Activated CD8-positive, alpha-beta memory T cell treated with anti-CD3 and anti-CD28 coated beads, Interleukin-2, amount 50 U/mL, for 1 hour (primary cell): ENCODE measurements around the gene ZW10.
"Not testable (repeated sequence)": the region's sequence is repeated elsewhere in the genome, so short reads cannot be mapped to it uniquely, and the experiment has no call there.

Source experiments
- DNase-seq: peaks from one replicate; pipeline ENCODE4 v3.0.0-alpha.2; 2020; ENCODE audit errors: extremely low read depth

The ZW10 gene

DNA sequence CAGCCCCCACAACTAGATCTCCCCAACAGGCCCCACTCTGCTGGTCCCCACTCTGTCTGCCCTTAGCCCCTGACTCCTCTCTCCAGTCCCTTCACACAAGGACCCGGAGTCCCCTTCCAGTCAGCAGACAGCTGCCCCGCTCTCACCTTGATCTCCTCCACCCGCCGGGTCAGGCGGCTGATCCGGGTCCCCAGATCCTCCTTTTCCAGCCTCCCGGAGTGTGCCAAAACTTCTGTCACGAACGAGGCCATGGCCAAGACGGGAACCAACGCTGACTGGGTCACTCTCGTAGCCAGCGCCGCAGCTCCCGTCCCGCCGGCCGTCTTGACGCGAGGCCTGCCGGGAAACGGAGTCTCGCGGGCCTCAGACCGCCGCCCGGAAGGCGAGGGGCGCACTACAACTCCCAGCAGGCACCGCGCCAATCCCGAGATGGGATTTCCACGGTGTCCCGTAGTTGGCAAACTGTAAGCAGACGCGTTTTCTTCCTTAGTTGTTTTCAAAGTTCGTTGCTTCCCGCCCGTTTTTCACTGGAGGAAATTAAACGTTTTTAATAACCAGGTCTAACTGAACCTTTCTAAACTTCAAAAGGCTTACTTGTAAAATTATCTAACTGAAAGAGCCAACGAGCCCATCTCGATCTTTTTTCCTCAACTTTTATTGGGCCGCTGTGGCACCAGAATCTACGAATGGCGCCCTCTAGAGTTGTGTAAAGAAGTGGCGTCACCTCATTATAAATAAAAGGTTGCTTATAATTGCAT lies at the start of gene ZW10:
ZW10 (minus strand) TSS at position 277 of the 758 bp plus-strand sequence; CDS start at position 251, 26 bp downstream.
- peak; percentile 64 for DNase-seq

DNA sequence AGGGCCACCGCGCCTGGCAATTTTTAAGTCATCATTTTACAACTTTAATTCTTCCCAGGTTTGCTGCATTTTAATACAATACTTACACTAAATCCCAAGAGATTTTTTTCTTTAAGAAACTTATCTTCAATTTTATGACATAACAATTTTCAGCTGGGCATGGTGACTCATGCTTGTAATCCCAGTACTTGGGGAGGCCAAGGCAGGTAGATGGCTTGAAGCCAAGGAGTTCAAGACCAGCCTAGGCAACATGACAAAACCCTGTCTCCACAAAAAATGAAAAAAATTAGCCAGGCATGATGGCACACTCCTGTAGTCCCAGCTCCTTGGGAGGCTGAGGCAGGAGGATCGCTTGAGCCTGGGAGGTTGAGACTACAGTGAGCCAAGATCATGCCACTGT lies 44.9 kb upstream of the ZW10 start:
- no peak for DNase-seq

- DNase-seq = no peak
Observed at GRCh38 chr11:113817626-113818025, 44.1 kb upstream of the ZW10 start.

DNA sequence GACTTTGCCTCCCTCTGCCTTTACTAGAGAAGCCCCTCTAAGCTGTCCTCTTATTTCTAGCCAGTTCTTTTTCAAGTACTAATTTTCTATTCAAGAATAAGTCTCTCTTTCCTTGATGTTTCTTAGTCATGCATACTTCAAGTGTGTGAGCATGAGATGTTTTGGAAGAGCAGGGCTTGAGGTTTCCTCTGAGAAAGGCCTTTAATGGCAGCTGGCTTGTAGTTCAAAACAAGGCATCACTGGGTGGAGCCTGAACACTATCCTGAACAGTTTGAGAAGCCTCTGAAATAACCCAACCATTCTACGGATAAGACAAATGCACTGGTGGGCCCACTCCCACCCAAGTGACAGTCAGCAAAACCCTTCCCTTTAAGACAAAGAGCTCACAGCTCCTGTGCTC lies 43.7 kb upstream of the ZW10 start:
- DNase-seq = no peak

GRCh38 chr11:113814181-113814580 lies 40.7 kb upstream of the ZW10 start:
- no peak for DNase-seq

- DNase-seq = no peak
Observed at GRCh38 chr11:113808931-113809330, 35.4 kb upstream of the ZW10 start.

- DNase-seq = no peak
Observed at GRCh38 chr11:113806406-113806805, 32.9 kb upstream of the ZW10 start.

- DNase-seq = no peak
Observed at GRCh38 chr11:113805640-113806039, 32.1 kb upstream of the ZW10 start.

- DNase-seq = no peak
Observed at GRCh38 chr11:113802621-113803020, 29.1 kb upstream of the ZW10 start.

GRCh38 chr11:113796663-113797259 lies 23.3 kb upstream of the ZW10 start:
- no peak for DNase-seq

- DNase-seq = no peak
Observed at GRCh38 chr11:113789675-113790320, 16.3 kb upstream of the ZW10 start.

- DNase-seq = not testable (repeated sequence)
Observed at GRCh38 chr11:113789016-113789415, 15.5 kb upstream of the ZW10 start.

DNA sequence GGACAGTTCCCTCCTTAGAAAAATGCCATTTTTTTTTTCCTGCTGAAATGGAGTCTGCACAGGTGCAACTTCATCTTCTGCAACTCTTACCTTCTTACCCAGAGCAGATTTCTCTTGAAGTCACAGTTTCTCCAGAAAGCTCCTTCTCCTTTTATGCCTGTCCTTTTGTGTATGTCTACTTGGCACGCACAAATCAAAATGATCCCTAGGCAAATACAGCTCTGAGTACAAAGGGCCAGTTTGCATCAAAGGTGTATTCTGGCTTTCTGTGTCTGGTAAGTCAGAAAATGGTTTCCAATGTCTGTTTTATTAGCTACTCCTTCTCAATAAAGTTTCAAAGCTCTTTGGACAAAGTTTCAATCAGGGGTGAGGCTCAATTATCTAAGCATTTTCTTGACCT lies 8.6 kb upstream of the ZW10 start:
- no peak for DNase-seq

- no peak for DNase-seq
Observed at GRCh38 chr11:113781682-113782081, 8.2 kb upstream of the ZW10 start.

- no peak for DNase-seq
Observed at GRCh38 chr11:113779496-113779895, 6.0 kb upstream of the ZW10 start, which contains the start of gene CLDN25. CLDN25 (plus strand) TSS chr11:113779796; CDS start chr11:113779796, 0 bp downstream.

DNA sequence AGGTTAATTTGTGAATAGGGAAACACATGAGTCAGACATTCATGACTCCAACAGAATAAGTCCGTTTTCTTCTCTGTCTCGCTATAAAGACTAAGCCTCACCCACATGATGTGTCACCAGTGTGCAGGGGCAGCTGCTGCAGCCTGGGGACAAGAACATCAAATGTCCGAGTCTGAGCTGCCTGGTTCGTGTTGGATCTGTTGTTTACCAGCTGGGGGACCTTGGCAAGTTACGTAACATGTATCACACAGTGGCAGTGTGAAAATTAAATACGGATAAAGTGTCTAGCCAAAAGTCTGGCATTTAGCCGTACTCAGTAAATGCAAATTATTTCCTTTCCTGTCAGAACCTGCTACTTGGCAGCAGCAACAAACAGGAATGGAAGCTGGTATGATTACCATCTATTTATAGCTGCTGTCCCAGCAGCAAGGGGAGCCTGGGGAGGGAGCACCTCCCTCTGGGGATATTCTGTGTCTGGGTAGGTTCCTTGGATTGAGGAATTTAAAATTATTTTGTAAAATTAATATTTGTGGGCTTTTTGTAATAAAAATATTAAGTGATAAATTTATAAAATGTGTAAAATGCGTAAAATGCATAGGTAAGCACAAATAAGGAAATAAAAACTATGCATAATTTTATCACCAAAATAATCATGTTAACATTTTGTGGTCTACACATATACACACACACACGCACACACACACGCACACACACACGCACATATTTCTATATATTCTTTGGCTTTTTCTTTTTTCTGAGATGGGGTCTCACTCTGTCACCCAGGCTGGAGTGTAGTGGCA lies 4.8 kb upstream of the ZW10 start:
- no peak for DNase-seq

- DNase-seq = no peak
Observed at GRCh38 chr11:113774174-113774503, 647 bp upstream of the ZW10 start.

GRCh38 chr11:113773092-113773415 lies 438 bp downstream of the ZW10 start:
- no peak for DNase-seq

GRCh38 chr11:113771964-113772363 lies 1.5 kb downstream of the ZW10 start:
- DNase-seq = no peak

DNA sequence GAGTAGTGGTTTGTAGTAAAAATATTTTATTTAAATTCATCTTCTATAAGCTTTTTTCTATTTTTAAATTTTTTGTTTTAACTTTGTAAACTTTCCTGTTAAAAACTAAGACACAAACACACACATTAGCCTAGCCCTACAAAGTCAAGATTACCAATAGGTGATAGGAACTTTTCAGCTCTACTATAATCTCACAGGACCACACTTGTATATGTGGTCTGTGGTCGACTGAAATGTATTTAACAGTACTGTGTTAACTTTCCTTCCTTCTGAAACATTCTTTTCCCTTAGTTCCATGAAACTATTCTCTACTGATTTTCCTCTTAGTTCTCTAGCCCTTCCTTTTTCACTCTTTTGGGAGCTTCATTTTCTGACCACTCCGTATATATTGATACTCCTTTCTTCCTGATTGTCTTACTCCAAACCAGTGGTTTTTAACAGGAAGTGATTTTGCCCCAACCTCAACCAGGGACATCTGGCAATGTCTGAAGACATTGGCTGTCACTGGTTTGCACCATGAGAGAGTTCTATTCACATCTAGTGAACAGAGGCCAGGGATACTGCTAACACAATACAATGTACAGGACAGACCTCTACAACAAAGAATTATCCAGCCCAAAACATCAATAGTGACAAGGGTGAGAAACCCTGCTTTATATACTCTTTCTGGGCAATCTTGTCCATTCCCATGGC lies 8.8 kb downstream of the ZW10 start:
- DNase-seq = no peak

- DNase-seq = not testable (repeated sequence)
Observed at GRCh38 chr11:113763040-113763439, 10.5 kb downstream of the ZW10 start.

DNA sequence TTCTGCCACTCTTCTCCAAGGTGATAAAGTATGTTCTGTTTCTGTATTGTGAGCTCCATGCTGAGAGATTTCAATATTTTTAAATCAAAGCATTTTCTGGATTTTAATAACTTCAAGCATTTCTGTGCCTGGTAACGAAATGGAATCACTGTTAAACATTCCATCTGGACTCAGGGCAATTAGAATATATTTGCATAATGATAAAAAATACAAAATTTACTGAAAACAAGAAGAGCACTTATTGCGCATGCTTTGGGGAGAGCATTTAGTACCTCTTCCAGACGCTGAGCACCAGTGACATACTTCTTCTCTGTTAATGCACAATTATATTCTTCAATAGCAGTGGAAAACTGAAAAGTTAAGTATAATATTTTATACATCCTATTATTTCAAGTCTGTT lies 13.3 kb downstream of the ZW10 start:
- no peak for DNase-seq
